Measurements from ENCODE around the gene TOMM34. TPM values are rescaled to one million over a fixed set of nuclear protein-coding genes. Genes with fewer than 3 reads are reported as not detected.

The TOMM34 gene
- total RNA-seq, 1 donor from 2014 or later = 27.3 TPM

DNA sequence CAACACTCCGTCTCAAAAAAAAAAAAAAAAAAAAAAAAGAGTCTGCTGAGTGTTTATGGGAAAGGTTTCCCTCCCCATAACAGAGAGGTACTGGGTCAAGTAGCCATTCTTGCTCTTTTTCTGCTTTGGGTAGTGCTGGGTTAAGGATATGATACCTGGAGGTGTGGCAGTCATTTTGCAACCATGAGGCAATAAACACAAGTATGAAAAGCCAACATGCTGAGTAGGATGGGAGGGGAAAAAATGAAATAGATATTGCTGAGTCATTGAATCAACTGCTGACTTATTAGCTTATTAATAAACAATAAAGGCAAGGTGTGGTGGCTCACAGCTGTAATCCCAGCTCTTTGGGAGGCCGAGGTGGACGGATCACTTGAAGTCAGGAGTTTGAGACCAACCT lies 2.3 kb upstream of the TOMM34 start:
- H3K36me3 Mint-ChIP-seq = no peaks in the 10 kb centered on the region
- no peaks in the 10 kb centered on the region for H3K36me3 ChIP-seq
- H3K27me3 ChIP-seq = no peaks in the 10 kb centered on the region
- peaks cover 8% of the 10 kb centered on the region for H3K27me3 Mint-ChIP-seq (ENCODE audit: insufficient read depth, low read depth)
- H3K4me1 Mint-ChIP-seq = peaks cover 49% of the 10 kb centered on the region
- peaks cover 21% of the 10 kb centered on the region for H4K20me1 ChIP-seq (ENCODE audit: low read depth)
- TF ChIP-seq, protein P1, sequence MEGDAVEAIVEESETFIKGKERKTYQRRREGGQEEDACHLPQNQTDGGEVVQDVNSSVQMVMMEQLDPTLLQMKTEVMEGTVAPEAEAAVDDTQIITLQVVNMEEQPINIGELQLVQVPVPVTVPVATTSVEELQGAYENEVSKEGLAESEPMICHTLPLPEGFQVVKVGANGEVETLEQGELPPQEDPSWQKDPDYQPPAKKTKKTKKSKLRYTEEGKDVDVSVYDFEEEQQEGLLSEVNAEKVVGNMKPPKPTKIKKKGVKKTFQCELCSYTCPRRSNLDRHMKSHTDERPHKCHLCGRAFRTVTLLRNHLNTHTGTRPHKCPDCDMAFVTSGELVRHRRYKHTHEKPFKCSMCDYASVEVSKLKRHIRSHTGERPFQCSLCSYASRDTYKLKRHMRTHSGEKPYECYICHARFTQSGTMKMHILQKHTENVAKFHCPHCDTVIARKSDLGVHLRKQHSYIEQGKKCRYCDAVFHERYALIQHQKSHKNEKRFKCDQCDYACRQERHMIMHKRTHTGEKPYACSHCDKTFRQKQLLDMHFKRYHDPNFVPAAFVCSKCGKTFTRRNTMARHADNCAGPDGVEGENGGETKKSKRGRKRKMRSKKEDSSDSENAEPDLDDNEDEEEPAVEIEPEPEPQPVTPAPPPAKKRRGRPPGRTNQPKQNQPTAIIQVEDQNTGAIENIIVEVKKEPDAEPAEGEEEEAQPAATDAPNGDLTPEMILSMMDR (IDR thresholded peaks at IDR 0.05) = no peak
- no peak for TF ChIP-seq EZH2phosphoT487 (IDR thresholded peaks at IDR 0.05)
- H3K9me3 ChIP-seq (ENCODE audit: low read depth) = no peaks in the 10 kb centered on the region
- H2AFZ ChIP-seq (replicated peaks) = no peak overlapping the region
- DNase-seq (ENCODE audit: low spot score) = no peak
- no peak overlapping the region for H3K27ac ChIP-seq
- peak overlapping the region; percentile 92 for H3K27ac Mint-ChIP-seq
- H3K79me2 ChIP-seq (ENCODE audit: low read depth) = peaks cover 37% of the 10 kb centered on the region
- no peak overlapping the region for H3K4me2 ChIP-seq
- H3K4me3 ChIP-seq = no peak overlapping the region
- H3K9ac ChIP-seq = no peak overlapping the region
- peaks cover 23% of the 10 kb centered on the region for H3K4me1 ChIP-seq
- H3F3A ChIP-seq (ENCODE audit: low read depth) = peaks cover 20% of the 10 kb centered on the region
- no peaks in the 10 kb centered on the region for H3K9me3 Mint-ChIP-seq
- no peak overlapping the region for H3K4me3 Mint-ChIP-seq

DNA sequence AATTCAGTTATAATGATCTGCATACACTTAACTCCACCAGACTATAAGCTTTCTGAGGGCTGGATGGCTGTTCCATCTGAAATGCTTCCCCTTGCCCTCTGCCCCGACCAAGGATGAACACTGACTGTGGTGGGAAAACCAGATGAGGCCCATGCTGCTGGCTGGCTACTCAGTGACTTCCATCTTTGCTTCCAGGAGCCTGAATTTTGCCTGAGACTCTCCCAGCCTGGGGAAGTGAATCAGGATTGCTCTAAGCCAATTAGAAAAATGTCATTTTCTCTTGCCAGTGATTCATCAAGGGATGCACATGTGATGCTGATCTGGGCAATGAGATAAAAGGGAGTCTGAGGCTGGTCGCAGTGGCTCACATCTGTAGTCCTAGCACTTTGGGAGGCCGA lies 1.7 kb upstream of the TOMM34 start:
- peaks cover 17% of the 10 kb centered on the region for H3K4me1 ChIP-seq
- no peaks in the 10 kb centered on the region for H3K36me3 Mint-ChIP-seq
- no peak for DNase-seq (ENCODE audit: low spot score)
- no peaks in the 10 kb centered on the region for H3K36me3 ChIP-seq
- H3K27me3 ChIP-seq = no peaks in the 10 kb centered on the region
- H3K27me3 Mint-ChIP-seq (ENCODE audit: insufficient read depth, low read depth) = peaks cover 7% of the 10 kb centered on the region
- H3K27ac Mint-ChIP-seq = no peak overlapping the region
- no peaks in the 10 kb centered on the region for H3K9me3 Mint-ChIP-seq
- H3K4me1 Mint-ChIP-seq = peaks cover 43% of the 10 kb centered on the region
- no peaks in the 10 kb centered on the region for H3K9me3 ChIP-seq (ENCODE audit: low read depth)
- H3K9ac ChIP-seq = no peak overlapping the region
- H2AFZ ChIP-seq (replicated peaks) = no peak overlapping the region
- no peak overlapping the region for H3K4me2 ChIP-seq
- no peak overlapping the region for H3K4me3 Mint-ChIP-seq
- H3K27ac ChIP-seq = no peak overlapping the region
- peaks cover 15% of the 10 kb centered on the region for H4K20me1 ChIP-seq (ENCODE audit: low read depth)
- peaks cover 36% of the 10 kb centered on the region for H3K79me2 ChIP-seq (ENCODE audit: low read depth)
- H3F3A ChIP-seq (ENCODE audit: low read depth) = peaks cover 20% of the 10 kb centered on the region
- H3K4me3 ChIP-seq = no peak overlapping the region
- no peak for TF ChIP-seq EZH2 (IDR thresholded peaks at IDR 0.05)
- TF ChIP-seq, protein P1 (IDR thresholded peaks at IDR 0.05) = no peak
- TF ChIP-seq EZH2phosphoT487 (IDR thresholded peaks at IDR 0.05) = no peak

DNA sequence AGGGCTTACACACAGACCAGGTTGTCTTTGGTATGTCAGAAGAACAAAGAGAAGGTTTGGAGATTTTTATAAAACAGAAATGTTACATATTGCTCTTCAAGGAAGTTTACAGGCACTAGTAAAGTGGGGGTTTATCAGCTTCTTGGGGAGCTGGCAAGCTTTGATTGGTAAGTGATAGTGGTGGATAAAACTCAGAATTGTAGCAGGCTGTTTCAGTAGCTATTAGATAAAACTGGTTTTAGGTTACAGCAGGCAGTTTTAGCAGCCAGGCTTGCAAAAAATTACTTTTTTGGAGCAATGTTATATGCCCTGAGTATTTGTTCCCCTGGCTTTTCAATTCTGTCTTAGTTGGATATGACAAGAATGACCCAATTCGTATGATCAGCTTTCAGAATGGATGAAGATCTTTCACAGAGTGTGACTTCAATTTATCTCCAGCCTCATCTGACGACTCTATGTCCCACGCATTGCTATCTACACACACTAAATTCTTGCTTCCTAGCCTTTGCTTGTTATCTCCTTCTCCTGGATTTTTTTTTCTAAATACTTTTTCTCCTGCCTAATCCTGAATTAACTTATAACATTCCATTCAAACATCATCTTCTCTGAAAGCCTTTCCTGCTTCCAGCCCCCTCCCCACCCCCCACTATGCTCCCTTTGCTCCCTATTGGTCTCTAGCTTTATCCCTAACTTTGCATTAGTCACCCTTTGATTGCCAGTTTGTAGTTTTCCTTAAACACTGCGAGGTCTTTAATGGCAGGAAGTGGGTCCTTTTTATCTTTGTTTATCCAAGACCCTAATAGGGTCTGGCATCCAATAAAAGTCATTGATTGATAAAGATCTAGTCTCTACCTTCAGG lies 1.0 kb upstream of the TOMM34 start:
- H3K9ac ChIP-seq = no peak overlapping the region
- H3K27ac ChIP-seq = no peak overlapping the region
- Mint-ChIP-seq H3K27ac (no peak overlapping the region), H3K9me3 (no peaks in the 10 kb centered on the region), H3K4me3 (peak overlapping the region; percentile 95), H3K36me3 (peaks cover under 1% of the 10 kb centered on the region), H3K4me1 (peaks cover 38% of the 10 kb centered on the region), H3K27me3 (ENCODE audit: insufficient read depth, low read depth) (peaks cover 4% of the 10 kb centered on the region)
- DNase-seq (ENCODE audit: low spot score) = no peak
- H3K36me3 ChIP-seq = no peaks in the 10 kb centered on the region
- H3K4me1 ChIP-seq = peaks cover 17% of the 10 kb centered on the region
- H3K27me3 ChIP-seq = no peaks in the 10 kb centered on the region
- peaks cover 14% of the 10 kb centered on the region for H4K20me1 ChIP-seq (ENCODE audit: low read depth)
- H3F3A ChIP-seq (ENCODE audit: low read depth) = peaks cover 20% of the 10 kb centered on the region
- no peak overlapping the region for H3K4me3 ChIP-seq
- H3K9me3 ChIP-seq (ENCODE audit: low read depth) = no peaks in the 10 kb centered on the region
- H3K4me2 ChIP-seq = no peak overlapping the region
- H3K79me2 ChIP-seq (ENCODE audit: low read depth) = peaks cover 31% of the 10 kb centered on the region
- H2AFZ ChIP-seq (replicated peaks) = no peak overlapping the region
- TF ChIP-seq EZH2phosphoT487 (IDR thresholded peaks at IDR 0.05) (no peak), EZH2 (IDR thresholded peaks at IDR 0.05) (no peak)
- TF ChIP-seq, protein P1 (IDR thresholded peaks at IDR 0.05) = no peak
